KMS-11 (cell line): Measurements from ENCODE around the gene EPHB2.
"Not testable (repeated sequence)": the region's sequence is repeated elsewhere in the genome, so short reads cannot be mapped to it uniquely, and the experiment has no call there.

Source experiments
- H2AFZ ChIP-seq: fragments of 200-600 bp; sonication (generic); 2 replicates; pipeline ENCODE4 v1.6.1; 2016; ENCODE audit warnings: antibody characterized with exemption, mixed run types, low read depth
- H3K27ac ChIP-seq: fragments of 200-600 bp; sonication (generic); 2 replicates; pipeline ENCODE4 v1.6.1; 2016; ENCODE audit warnings: mild to moderate bottlenecking, mixed run types
- H3K27me3 ChIP-seq: fragments of 200-600 bp; sonication (generic); 2 replicates; pipeline ENCODE4 v1.6.1; 2017; ENCODE audit warnings: mild to moderate bottlenecking, low read depth, mixed run types, moderate library complexity; ENCODE audit not compliant: insufficient read depth
- H3K36me3 ChIP-seq: fragments of 200-600 bp; sonication (generic); 2 replicates; pipeline ENCODE4 v1.6.1; 2017; ENCODE audit warnings: mild to moderate bottlenecking, mixed run types; ENCODE audit not compliant: insufficient read depth
- H3K4me1 ChIP-seq: fragments of 200-600 bp; sonication (generic); 2 replicates; pipeline ENCODE4 v1.6.1; 2016; ENCODE audit warnings: mild to moderate bottlenecking, low read depth, mixed run types; ENCODE audit not compliant: poor library complexity, severe bottlenecking
- H3K4me2 ChIP-seq: fragments of 200-600 bp; sonication (generic); 2 replicates; pipeline ENCODE4 v1.7.0; 2016; ENCODE audit warnings: mild to moderate bottlenecking, mixed run types
- H3K4me3 ChIP-seq: fragments of 200-600 bp; sonication (generic); IDR thresholded peaks from 2 replicates; pipeline ENCODE4 v1.6.1; 2017; ENCODE audit warnings: low read depth, low read length, mixed read lengths; ENCODE audit not compliant: insufficient read depth
- H3K79me2 ChIP-seq: fragments of 200-600 bp; sonication (generic); 2 replicates; pipeline ENCODE4 v1.6.1; 2016; ENCODE audit warnings: low read depth, mixed run types; ENCODE audit not compliant: insufficient read depth
- H3K9ac ChIP-seq: fragments of 200-600 bp; sonication (generic); 2 replicates; pipeline ENCODE4 v1.6.1; 2016; ENCODE audit warnings: mild to moderate bottlenecking, mixed run types
- H4K20me1 ChIP-seq: fragments of 200-600 bp; sonication (generic); 2 replicates; pipeline ENCODE4 v1.6.1; 2016; ENCODE audit warnings: mild to moderate bottlenecking, mixed run types; ENCODE audit not compliant: insufficient read depth
- CTCF ChIP-seq: fragments of 200-600 bp; sonication (generic); conservative IDR thresholded peaks from 2 replicates; pipeline ENCODE4 v1.6.1; 2017; ENCODE audit warnings: low read depth, mild to moderate bottlenecking, antibody characterized with exemption, low read length, moderate library complexity, mixed read lengths

EPHB2 gene

DNA sequence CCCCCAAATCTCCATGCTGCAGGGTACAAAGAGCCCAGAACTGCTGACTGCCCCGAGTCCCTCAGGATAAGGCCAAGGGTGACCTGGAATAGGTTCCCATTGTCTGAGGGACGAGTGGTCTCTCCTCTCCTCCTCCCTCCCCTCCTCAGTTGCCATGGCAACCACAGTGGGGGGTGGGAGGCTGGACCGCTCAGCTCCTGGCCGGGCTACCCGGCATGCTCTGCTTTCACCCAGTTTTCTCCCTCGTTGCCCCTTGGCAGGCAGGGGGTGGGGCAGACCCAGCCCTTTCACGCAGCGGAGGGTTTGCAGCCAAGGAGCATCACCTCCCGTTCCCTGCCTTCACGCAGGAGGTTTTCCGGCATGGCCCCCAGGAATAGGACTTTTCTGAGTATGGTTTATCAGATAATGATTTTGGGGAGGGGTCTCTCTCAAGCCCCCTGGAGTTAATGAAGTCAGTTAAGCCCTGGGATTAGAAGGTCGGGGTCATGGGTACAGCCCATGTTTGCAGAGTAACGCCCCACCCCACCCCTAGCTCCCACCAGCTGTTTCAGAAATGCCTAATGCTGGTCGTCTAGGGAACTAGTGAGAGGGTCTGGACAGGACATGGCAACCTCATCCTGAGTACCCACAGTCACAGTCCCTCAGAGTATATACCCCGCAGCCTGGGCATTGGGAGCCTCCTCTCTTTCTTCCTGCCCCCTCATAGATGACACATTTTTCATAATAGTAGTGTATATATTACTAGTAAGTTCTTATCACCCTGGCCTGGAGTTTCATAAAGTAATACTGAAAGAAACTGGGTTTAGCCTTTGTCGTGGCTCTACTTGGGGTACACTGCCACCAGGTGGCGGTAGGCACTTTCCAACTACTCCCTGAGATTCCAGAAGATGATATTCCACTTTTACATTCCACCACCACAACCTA lies 36.9 kb upstream of the EPHB2 start:
- Histone ChIP-seq H3K27ac (no peak overlapping the region), H3K9ac (no peak overlapping the region), H3K4me3 (no peak overlapping the region), H3K4me2 (no peak overlapping the region), H4K20me1 (no peaks in the 10 kb centered on the region), H3K27me3 (peaks cover 64% of the 10 kb centered on the region), H3K79me2 (no peaks in the 10 kb centered on the region), H3K36me3 (no peaks in the 10 kb centered on the region), H3K4me1 (no peaks in the 10 kb centered on the region), H2AFZ (no peak overlapping the region)
- TF ChIP-seq CTCF: peak; percentile 61

- Histone ChIP-seq H3K27me3 (peaks cover 58% of the 10 kb centered on the region), H4K20me1 (no peaks in the 10 kb centered on the region), H3K4me2 (no peak overlapping the region), H3K4me1 (no peaks in the 10 kb centered on the region), H3K36me3 (no peaks in the 10 kb centered on the region), H3K79me2 (no peaks in the 10 kb centered on the region), H2AFZ (no peak overlapping the region), H3K27ac (no peak overlapping the region), H3K4me3 (no peak overlapping the region), H3K9ac (no peak overlapping the region)
- TF ChIP-seq CTCF: 0 out of 2 replicates have a peak, but pooled peaks have one; percentile 18
Measured at GRCh38 chr1:22674410-22674749, 36.3 kb upstream of the EPHB2 start.

DNA sequence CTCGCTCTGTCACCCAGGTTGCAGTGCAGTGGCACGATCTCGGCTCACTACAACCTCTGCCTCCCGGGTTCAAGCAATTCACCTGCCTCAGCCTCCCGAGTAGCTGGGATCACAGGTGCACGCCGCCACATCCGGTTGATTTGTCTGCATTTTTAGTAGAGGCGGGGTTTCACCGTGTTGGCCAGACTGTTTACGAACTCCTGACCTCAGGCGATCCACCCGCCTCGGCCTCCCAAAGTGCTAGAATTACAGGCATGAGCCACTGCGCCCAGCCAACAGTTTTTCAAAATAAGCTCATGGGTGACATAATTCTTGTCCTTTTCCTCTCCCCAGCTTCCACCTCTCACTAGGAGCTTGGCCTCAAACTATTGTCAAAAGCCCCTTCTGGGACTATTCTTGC lies 34.5 kb upstream of the EPHB2 start:
- not testable (repeated sequence) for H3K4me3 ChIP-seq, H3K27ac ChIP-seq, H4K20me1 ChIP-seq, H3K4me2 ChIP-seq, H3K36me3 ChIP-seq, H3K9ac ChIP-seq, H3K79me2 ChIP-seq, H3K4me1 ChIP-seq, H2AFZ ChIP-seq
- H3K27me3 ChIP-seq: peaks cover 53% of the 10 kb centered on the region

DNA sequence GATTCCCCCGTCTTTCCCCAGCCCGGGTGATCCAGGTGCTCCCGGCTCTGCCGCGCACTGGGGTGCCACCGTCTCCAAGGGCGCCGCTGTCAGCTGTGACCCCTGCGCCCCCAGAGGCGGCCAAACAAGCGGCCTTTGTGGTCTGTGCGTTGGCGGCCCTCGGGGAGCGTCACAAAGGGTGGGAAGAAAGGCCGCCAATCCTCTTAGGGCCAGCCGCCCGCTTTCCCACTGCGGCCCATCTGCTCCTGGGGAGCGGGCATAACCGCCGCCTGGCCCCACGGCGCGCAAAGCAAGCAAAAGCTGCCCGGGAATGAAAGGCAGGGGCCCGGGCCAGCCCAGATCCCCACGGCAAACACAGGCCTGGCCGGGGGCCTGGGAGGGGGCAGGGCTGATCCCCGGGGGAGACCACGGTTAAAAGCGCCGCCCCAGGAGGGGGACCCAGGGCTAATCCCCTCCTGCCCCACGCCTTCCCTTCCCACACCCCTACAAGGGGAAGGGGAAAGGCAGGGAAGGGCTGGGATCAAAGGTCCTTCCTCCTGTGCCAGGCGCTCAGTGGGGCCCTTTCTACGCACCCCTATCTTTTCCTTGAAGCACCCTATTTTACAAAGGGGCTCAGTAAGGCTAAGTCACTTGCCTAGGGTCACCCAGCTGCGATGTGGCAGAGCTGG lies 33.6 kb upstream of the EPHB2 start:
- H3K4me3 ChIP-seq: no peak overlapping the region
- no peak overlapping the region for H3K9ac ChIP-seq
- H3K4me1 ChIP-seq: no peaks in the 10 kb centered on the region
- H3K79me2 ChIP-seq: no peaks in the 10 kb centered on the region
- H3K27me3 ChIP-seq: peaks cover 54% of the 10 kb centered on the region
- no peaks in the 10 kb centered on the region for H3K36me3 ChIP-seq
- no peak overlapping the region for H3K4me2 ChIP-seq
- no peaks in the 10 kb centered on the region for H4K20me1 ChIP-seq
- TF ChIP-seq CTCF: no peak
- H3K27ac ChIP-seq: no peak overlapping the region
- H2AFZ ChIP-seq: no peak overlapping the region
